NCI-H526 (cell line): ENCODE data around the gene HPCAL1.
"Not testable (repeated sequence)": the region's sequence is repeated elsewhere in the genome, so short reads cannot be mapped to it uniquely, and the experiment has no call there.

ENCODE experiments used
- DNase-seq, 2 experiments: peaks; one replicate each; lab custom pipeline; 2025; lab: John Stamatoyannopoulos, UW

Gene HPCAL1

GRCh38 chr2:10302479-10303180, at the start of gene HPCAL1:
Gene HPCAL1 (plus strand): TSS chr2:10302904. CDS start chr2:10419758, 116,854 bp downstream.
- DNase-seq = peak; percentile 63 to 93

- DNase-seq = no peak
Measured at GRCh38 chr2:10253596-10254372, 48.9 kb upstream of the HPCAL1 start.

- no peak for DNase-seq
Measured at GRCh38 chr2:10254373-10255188, 48.1 kb upstream of the HPCAL1 start.

GRCh38 chr2:10255189-10256030, 47.3 kb upstream of the HPCAL1 start:
- DNase-seq = no peak

- no peak for DNase-seq
Measured at GRCh38 chr2:10256031-10256514, 46.6 kb upstream of the HPCAL1 start.

GRCh38 chr2:10256515-10257031, 46.1 kb upstream of the HPCAL1 start:
- no peak for DNase-seq

- DNase-seq = no peak
Measured at GRCh38 chr2:10257036-10257435, 45.7 kb upstream of the HPCAL1 start.

- no peak for DNase-seq
Measured at GRCh38 chr2:10257500-10258147, 45.1 kb upstream of the HPCAL1 start.

- no peak for DNase-seq
Measured at GRCh38 chr2:10258326-10258725, 44.4 kb upstream of the HPCAL1 start.

- no peak for DNase-seq
Measured at GRCh38 chr2:10258726-10259125, 44.0 kb upstream of the HPCAL1 start.

- no peak for DNase-seq
Measured at GRCh38 chr2:10260130-10260529, 42.6 kb upstream of the HPCAL1 start.

- not testable (repeated sequence) for DNase-seq
Measured at GRCh38 chr2:10263526-10263925, 39.2 kb upstream of the HPCAL1 start.

GRCh38 chr2:10264506-10265328, 38.0 kb upstream of the HPCAL1 start:
- no peak for DNase-seq

GRCh38 chr2:10265329-10266132, 37.2 kb upstream of the HPCAL1 start:
- DNase-seq = no peak

- no peak for DNase-seq
Measured at GRCh38 chr2:10266133-10266620, 36.5 kb upstream of the HPCAL1 start.

- DNase-seq = no peak
Measured at GRCh38 chr2:10267036-10267435, 35.7 kb upstream of the HPCAL1 start.

- DNase-seq = no peak
Measured at GRCh38 chr2:10267551-10268465, 34.9 kb upstream of the HPCAL1 start.

GRCh38 chr2:10269291-10269690, 33.4 kb upstream of the HPCAL1 start:
- DNase-seq = no peak
